GM19468 (cell line): ENCODE data around the gene SFXN5.

Experiments used
- ATAC-seq: cut with Tn5 transposase; IDR thresholded peaks from one replicate; pipeline ENCODE4 v1.9.1; 2021; ENCODE audit warnings: mild to moderate bottlenecking, moderate library complexity, moderate number of reproducible peaks; ENCODE audit not compliant: unreplicated experiment; ENCODE audit errors: extremely low read depth

Gene SFXN5

GRCh38 chr2:73023497-73023896 lies 48.0 kb downstream of the SFXN5 start:
- ATAC-seq = no peak

GRCh38 chr2:73022024-73022568 lies 49.4 kb downstream of the SFXN5 start:
- no peak for ATAC-seq

- ATAC-seq = no peak
Observed at GRCh38 chr2:73021371-73022010, 50.0 kb downstream of the SFXN5 start.

GRCh38 chr2:73020657-73021370 lies 50.7 kb downstream of the SFXN5 start:
- no peak for ATAC-seq

- no peak for ATAC-seq
Observed at GRCh38 chr2:73020306-73020656, 51.2 kb downstream of the SFXN5 start.

GRCh38 chr2:73018188-73018825 lies 53.2 kb downstream of the SFXN5 start:
- ATAC-seq = no peak

GRCh38 chr2:73013936-73014335 lies 57.6 kb downstream of the SFXN5 start:
- ATAC-seq = no peak

- ATAC-seq = no peak
Observed at GRCh38 chr2:73009177-73009839, 62.2 kb downstream of the SFXN5 start.

GRCh38 chr2:73008766-73009135 lies 62.8 kb downstream of the SFXN5 start:
- no peak for ATAC-seq

GRCh38 chr2:73007991-73008765 lies 63.3 kb downstream of the SFXN5 start:
- ATAC-seq = no peak

- ATAC-seq = no peak
Observed at GRCh38 chr2:73006969-73007710, 64.4 kb downstream of the SFXN5 start.

GRCh38 chr2:73004889-73005596 lies 66.5 kb downstream of the SFXN5 start:
- no peak for ATAC-seq

- no peak for ATAC-seq
Observed at GRCh38 chr2:73004466-73004865, 67.0 kb downstream of the SFXN5 start.

GRCh38 chr2:73003027-73003426 lies 68.5 kb downstream of the SFXN5 start:
- no peak for ATAC-seq

- no peak for ATAC-seq
Observed at GRCh38 chr2:73000808-73001570, 70.5 kb downstream of the SFXN5 start.

GRCh38 chr2:72999729-73000725 lies 71.5 kb downstream of the SFXN5 start:
- no peak for ATAC-seq

GRCh38 chr2:72998724-72999123 lies 72.8 kb downstream of the SFXN5 start:
- ATAC-seq = no peak
